Glutamatergic neuron (in vitro differentiated cells): ENCODE data around the gene BEAN1. TPM values are rescaled to one million over a fixed set of nuclear protein-coding genes. Genes with fewer than 3 reads are reported as not detected.

ENCODE experiments used
- DNase-seq: peaks from one replicate; pipeline ENCODE4 v3.0.0; 2022
- H3K27ac Mint-ChIP-seq: one replicate; pipeline ENCODE4 v1.8.0; 2020; ENCODE audit warnings: mild to moderate bottlenecking, mixed read lengths, inconsistent platforms; ENCODE audit not compliant: unreplicated experiment
- H3K27me3 Mint-ChIP-seq: one replicate; pipeline ENCODE4 v1.8.0; 2020; ENCODE audit warnings: mild to moderate bottlenecking, moderate library complexity, mixed read lengths, inconsistent platforms; ENCODE audit not compliant: unreplicated experiment
- H3K36me3 Mint-ChIP-seq: one replicate; pipeline ENCODE4 v1.8.0; 2020; ENCODE audit warnings: mild to moderate bottlenecking, mixed read lengths, inconsistent platforms; ENCODE audit not compliant: unreplicated experiment
- H3K4me1 Mint-ChIP-seq: one replicate; pipeline ENCODE4 v1.8.0; 2020; ENCODE audit warnings: mild to moderate bottlenecking, low read depth, mixed read lengths, inconsistent platforms; ENCODE audit not compliant: unreplicated experiment
- H3K4me3 Mint-ChIP-seq: one replicate; pipeline ENCODE4 v1.8.0; 2020; ENCODE audit warnings: mild to moderate bottlenecking, mixed read lengths, inconsistent platforms; ENCODE audit not compliant: unreplicated experiment
- H3K9me3 Mint-ChIP-seq: one replicate; pipeline ENCODE4 v1.8.0; 2020; ENCODE audit warnings: mild to moderate bottlenecking, moderate library complexity, mixed read lengths, inconsistent platforms; ENCODE audit not compliant: unreplicated experiment
- CTCF ChIP-seq: fragments of 200-600 bp; sonication (generic); IDR thresholded peaks from one replicate; pipeline ENCODE4 v1.5.0; 2021; ENCODE audit not compliant: partially characterized antibody, unreplicated experiment
- total RNA-seq: library from RNA; stranded (reverse); fragmentation: NEBNext Ultra II Directional; extraction: Animal tissue kit (Norgen Biotek cat#: 25700); gene quantifications from one replicate; pipeline ENCODE4 v1.2.1, GENCODE V29; 2021; ENCODE audit not compliant: unreplicated experiment

The BEAN1 gene
- total RNA-seq, 1 donor from 2014 or later = 1.8 TPM

GRCh38 chr16:66401610-66402009 is 25.5 kb upstream of the BEAN1 start:
- TF ChIP-seq CTCF = no peak
- Mint-ChIP-seq H3K27ac (no peak overlapping the region), H3K36me3 (peaks cover 4% of the 10 kb centered on the region), H3K4me3 (peak overlapping the region; percentile 4), H3K27me3 (peaks cover 1% of the 10 kb centered on the region), H3K4me1 (peaks cover 29% of the 10 kb centered on the region), H3K9me3 (peaks cover 6% of the 10 kb centered on the region)
- no peak for DNase-seq

GRCh38 chr16:66402166-66402565 is 24.9 kb upstream of the BEAN1 start:
- DNase-seq = peak; percentile 40
- peaks cover 29% of the 10 kb centered on the region for H3K4me1 Mint-ChIP-seq
- peaks cover 6% of the 10 kb centered on the region for H3K9me3 Mint-ChIP-seq
- peaks cover 4% of the 10 kb centered on the region for H3K36me3 Mint-ChIP-seq
- no peak overlapping the region for H3K27ac Mint-ChIP-seq
- H3K4me3 Mint-ChIP-seq = peak overlapping the region; percentile 4
- peaks cover 1% of the 10 kb centered on the region for H3K27me3 Mint-ChIP-seq
- TF ChIP-seq CTCF = no peak

GRCh38 chr16:66402591-66403230 is 24.4 kb upstream of the BEAN1 start:
- peaks cover 4% of the 10 kb centered on the region for H3K36me3 Mint-ChIP-seq
- no peak overlapping the region for H3K27ac Mint-ChIP-seq
- DNase-seq = no peak
- peaks cover 1% of the 10 kb centered on the region for H3K27me3 Mint-ChIP-seq
- peaks cover 29% of the 10 kb centered on the region for H3K4me1 Mint-ChIP-seq
- H3K4me3 Mint-ChIP-seq = no peak overlapping the region
- no peak for TF ChIP-seq CTCF
- H3K9me3 Mint-ChIP-seq = peaks cover 5% of the 10 kb centered on the region

GRCh38 chr16:66403531-66404145 is 23.5 kb upstream of the BEAN1 start:
- Mint-ChIP-seq H3K9me3 (peaks cover 4% of the 10 kb centered on the region), H3K4me1 (peaks cover 29% of the 10 kb centered on the region), H3K27me3 (peaks cover 1% of the 10 kb centered on the region), H3K4me3 (no peak overlapping the region), H3K27ac (no peak overlapping the region), H3K36me3 (peaks cover 4% of the 10 kb centered on the region)
- no peak for DNase-seq
- TF ChIP-seq CTCF = no peak

GRCh38 chr16:66405057-66405783 is 21.9 kb upstream of the BEAN1 start:
- no peak for DNase-seq
- Mint-ChIP-seq H3K9me3 (peaks cover 4% of the 10 kb centered on the region), H3K27me3 (peaks cover 1% of the 10 kb centered on the region), H3K4me3 (no peak overlapping the region), H3K4me1 (peaks cover 18% of the 10 kb centered on the region), H3K27ac (no peak overlapping the region), H3K36me3 (peaks cover 4% of the 10 kb centered on the region)
- TF ChIP-seq CTCF = no peak
